H54 (cell line): ENCODE measurements around the gene ANKS6.

Experiments
- DNase-seq: peaks from one replicate; pipeline ENCODE4 v3.0.0; 2011; ENCODE audit warnings: low spot score, mixed read lengths; ENCODE audit not compliant: insufficient read length
- FAIRE-seq: peaks from 3 replicates; lab custom pipeline; 2011; peaks lifted over from hg19 to GRCh38; lab: Jason Lieb, UNC
- POLR2A ChIP-seq: IDR thresholded peaks from 2 replicates; pipeline ENCODE4 v1.6.1; 2011; ENCODE audit warnings: low read depth, mild to moderate bottlenecking, low read length

The ANKS6 gene

DNA sequence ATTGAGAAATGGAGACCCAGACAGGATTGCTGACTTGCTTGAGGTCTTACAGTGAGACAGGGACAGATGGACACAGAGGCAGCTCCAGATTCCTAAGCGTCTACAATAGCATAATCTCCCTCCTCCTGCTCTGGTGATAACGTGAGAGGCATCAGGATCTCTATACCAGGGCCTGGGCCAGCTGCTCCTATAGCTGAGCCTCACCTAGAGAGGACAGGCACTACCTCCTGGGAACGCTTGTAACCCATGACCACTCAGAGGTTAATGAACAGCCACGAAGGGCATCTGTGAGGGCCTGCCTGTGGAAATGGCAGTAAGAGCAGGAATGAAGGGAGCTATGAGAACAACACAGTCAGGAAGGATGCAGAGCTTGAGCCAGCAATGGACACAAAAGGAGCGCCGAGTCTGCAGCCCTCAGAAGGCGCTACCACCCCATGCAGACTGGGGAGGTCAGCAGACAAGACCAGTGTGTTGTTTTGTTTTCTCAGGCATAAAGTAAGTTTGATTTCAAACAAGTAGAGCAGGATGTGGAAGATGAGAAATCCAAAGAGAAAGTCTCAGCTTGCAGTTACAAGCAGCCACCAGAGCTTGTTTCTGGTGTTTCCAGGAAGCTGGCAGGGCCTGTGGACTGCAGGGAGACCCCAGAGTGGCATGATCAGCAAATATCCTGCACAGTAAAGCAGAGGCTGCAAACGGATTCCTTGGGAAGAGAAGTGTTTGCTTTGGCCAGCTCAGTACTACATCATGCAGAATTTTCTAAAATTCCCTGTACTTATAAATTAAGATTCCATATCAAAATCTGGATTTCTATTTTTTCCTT is 17.4 kb downstream of the ANKS6 start:
- FAIRE-seq (no peak), DNase-seq (no peak)
- no peak for TF ChIP-seq POLR2A

DNA sequence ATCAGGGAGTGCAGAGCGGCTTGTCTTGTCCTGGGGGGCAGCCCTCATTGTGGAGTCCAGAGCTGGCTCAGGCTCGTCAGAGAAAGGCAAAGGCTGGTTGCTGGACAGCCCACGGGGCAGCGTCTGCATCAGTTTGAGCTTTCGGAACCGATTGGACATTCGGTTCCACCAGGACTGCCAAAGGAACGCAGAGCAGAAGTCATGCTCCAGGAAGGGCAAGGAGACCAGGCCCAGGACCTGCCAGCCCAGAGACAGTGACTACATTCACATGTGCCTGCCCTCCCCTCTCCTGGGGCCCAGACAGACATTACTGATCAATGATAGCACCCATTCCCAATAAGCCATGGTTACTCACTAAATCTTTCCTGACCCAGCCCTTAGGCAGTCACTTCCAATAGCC is 18.1 kb downstream of the ANKS6 start:
- FAIRE-seq (no peak), DNase-seq (no peak)
- TF ChIP-seq POLR2A = no peak

DNA sequence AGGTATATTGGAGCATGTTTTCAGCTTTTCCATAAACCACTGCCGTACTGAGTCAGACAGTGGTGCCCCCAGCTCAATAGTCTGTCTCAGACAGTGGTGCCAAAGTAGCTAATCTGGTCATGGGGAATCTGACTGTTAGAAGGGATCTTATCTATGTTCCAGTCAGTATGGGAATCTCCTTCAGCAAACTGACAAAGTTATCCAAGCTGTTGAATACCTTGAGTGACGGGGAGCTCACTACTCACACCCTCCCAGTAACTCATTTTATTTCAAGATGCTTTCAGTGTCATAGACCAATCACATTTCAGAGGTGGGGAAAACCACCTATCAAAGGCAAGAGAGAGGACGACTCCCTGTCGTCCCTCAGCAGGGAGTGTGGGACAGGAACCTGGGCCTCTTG is 18.7 kb downstream of the ANKS6 start:
- FAIRE-seq (no peak), DNase-seq (no peak)
- no peak for TF ChIP-seq POLR2A

DNA sequence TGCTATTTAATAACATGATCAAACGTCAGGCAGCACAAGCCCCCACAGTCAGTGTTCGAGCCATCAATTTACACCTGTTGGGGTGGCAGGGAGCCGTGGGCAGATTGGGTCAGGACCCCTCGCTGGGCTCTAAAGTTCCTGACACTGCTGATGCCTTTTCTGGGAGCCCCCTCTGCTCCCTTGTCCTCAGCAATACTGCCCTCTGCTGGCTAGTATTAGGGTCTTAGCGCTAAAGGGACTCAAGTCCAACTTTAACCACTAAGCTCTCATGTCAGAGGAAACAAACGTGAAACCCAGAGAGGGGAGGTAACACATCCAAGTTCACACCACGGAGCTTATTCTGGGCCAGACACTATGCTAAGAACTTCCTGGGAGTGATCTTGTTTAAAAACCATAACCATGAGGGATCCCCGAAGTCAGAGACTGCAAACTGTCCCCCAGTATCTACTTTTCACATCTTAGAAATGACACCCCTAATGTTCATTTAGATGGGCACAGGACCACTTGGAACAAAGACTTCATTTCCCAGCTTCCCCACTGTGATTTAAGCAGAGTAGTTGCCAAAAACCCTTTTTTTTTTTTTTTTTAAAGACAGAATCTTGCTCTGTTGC is 20.4 kb downstream of the ANKS6 start:
- peak; percentile 50 for FAIRE-seq
- DNase-seq = peak; percentile 65
- no peak for TF ChIP-seq POLR2A

DNA sequence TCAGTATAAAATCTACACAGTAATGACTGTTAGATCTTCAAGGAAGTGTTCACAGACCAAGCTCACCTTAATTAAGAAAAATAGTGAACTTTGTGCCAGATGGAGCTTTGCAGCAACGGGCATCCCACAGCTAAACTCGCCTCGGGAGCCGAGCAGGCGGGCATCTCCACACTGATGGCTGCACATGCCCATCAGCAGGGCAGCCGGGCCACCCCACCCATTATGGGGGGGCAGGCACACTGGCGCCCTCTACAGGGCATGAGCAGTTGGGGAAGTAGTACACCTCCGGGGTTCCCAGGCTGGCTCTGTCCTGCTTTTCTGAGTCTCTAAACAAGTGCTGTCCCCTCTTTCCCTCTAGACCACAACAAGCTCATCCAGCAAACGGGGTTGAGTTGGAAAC is 21.6 kb downstream of the ANKS6 start:
- DNase-seq (peak; percentile 86), FAIRE-seq (no peak)
- no peak for TF ChIP-seq POLR2A

DNA sequence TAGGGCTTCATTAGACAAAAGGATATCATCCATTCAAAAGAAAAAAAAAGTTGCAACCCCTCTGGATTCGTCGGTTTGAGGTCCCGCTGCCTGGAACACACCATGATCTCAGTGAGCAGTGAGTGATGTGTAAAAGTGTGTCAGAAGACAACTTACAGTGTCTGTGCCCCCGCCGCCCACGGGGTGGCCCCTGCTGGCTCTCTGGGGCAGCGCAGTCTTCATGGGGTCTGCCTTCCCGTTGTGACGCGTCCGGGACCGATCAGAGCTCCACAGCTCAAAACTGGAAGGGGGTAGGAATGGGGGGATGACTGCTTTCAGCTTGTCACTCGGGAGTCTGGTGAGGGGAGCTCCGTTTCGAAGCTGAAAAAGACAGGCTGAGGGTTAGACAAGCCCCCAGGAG is 22.6 kb downstream of the ANKS6 start:
- FAIRE-seq = no peak
- DNase-seq = no peak
- no peak for TF ChIP-seq POLR2A

DNA sequence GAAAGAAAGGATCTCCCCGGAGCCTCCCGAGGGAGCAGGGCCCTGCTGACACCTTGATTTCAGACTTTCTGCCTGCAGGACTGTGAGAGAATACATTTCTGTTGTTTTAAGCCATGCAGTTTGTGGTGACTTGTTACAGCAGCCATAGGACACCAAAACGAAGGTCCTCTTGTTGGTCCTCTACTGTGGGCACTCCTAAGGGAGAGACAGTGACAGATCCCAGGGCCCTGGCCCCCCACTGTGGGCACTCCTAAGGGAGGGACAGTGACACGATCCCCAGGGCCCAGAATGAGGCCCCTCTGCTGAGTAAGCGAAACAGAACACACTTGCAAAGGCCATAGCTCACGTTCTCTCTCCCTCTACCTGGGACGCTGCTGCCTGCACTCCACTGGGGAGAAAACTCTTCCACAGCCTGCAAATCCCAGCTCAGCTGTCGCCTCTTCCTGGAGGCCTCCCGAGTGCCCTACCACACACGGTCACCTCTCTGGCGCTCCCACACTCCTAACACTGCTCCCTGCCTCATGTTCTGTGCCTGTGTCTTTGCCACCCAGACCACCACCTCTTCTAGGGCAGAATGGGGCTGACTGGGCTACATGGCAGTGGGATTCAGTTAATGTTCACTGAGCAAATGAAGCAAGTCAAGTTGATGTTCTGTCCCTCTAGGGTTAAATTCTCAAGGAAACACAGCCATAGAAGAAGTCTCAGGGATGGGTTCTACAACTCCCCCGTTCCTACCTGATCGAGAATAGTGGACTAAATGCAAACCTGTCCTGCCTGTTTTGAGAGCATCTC is 23.8 kb downstream of the ANKS6 start:
- DNase-seq (no peak), FAIRE-seq (no peak)
- TF ChIP-seq POLR2A = no peak

DNA sequence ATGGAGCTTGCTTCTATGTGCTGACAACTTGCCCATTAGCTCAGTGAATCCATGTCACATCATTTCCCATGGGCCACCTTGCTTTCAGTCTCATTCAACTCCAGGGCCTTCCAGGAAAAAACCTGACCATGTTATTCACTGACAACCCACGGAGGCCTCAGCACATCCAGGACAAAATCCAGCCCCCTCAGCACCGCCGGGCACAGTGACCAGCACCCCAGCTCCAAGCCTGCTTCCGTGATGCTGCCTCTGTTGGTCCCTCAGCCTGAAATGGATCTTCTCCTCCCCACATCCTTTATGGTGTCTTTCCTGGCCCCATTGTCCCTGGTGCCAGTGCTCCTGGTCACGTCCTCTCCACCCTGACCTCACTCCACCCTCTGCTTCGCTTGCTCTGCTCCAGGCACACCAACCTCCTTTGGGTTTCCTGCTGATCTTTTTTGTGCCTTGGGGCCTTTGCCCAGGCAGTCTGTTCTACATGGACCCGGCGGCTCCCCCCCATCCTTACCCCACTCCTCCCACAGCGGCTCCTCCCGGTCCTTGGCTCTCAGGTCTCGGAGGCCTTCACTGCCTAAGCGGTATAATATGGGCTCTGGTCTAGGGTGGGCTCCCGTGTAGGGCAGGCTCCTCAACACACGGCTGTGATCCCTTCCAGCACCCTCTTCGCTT is 25.0 kb downstream of the ANKS6 start:
- DNase-seq (no peak), FAIRE-seq (no peak)
- no peak for TF ChIP-seq POLR2A

DNA sequence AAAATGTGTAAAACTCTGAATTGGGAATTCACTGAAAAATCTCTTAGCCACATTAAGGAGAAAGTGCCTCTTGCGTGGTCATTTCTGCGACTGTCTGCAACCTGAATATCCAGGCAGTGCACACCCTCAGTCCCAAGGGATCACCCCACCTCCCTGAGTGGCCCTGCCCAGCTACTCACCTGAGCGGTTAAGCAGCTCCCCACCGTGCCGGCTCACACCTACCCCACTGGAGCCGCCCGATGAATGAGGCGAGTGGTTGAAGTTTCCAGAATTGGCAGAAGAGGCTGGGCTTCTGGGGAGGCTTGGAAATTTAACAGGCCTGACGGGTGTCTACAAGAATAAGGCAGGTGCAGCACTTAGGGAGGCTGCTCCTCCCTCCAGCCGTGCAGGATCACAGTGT is 25.6 kb downstream of the ANKS6 start:
- TF ChIP-seq POLR2A = no peak
- no peak for DNase-seq
- FAIRE-seq = no peak

DNA sequence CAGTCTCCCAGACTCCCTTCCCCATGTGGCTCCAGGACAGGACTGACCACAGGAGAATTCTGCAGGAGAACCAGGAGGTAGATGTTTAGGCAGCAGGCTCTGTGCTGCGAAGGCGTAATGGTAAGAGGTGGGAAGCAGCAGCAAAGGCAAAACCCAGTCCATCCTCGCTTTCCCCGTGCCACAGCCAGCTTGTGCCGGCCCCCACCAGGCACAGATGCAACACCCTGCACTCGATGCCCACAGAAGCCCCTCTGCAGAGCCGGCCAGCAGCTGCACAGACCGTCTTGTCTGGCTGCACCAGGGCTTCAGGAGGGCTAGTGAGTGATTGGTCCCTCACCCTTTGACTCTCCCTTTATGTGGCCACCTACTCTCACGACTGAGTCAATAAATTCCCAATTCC is 28.0 kb downstream of the ANKS6 start:
- TF ChIP-seq POLR2A = no peak
- FAIRE-seq (no peak), DNase-seq (no peak)

DNA sequence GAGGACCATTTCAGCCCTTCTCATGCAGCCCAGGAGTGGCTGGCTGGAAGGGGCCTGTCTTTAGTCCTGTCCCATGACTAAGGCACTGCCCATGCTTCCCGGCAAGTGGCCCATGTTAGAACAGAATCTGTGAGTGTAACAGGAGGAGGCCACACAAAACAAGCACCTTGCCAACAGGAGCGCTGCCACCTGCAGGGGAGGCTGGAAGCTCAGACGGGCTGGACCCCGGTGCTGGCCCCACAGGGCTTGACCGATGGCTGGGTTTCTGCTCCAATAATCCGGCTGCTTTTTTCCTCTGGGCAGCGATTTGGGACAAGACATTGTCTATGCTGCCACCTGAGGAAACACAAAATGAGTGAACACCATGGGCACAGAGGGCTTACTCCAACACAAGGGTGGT is 28.4 kb downstream of the ANKS6 start:
- no peak for TF ChIP-seq POLR2A
- FAIRE-seq = no peak
- DNase-seq = no peak

DNA sequence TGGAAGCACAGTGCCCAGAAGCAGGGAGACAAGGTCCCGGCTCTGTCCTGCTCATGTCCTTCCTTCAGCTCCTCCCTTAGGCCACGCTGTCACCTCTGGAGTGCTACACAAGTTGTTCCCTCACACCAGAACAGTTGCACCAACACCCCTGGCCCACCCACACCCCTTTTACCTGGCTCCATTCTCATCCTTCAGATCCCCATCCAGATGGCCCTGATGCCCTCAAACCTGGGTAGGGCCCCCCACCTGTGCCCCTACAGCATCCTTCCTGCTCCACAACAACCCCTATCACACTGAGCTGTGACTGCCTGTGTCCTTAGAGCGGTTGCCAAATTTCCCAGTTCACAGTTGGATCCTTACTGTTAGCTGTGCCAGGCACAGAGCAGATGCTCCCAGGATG is 29.2 kb downstream of the ANKS6 start:
- FAIRE-seq (no peak), DNase-seq (no peak)
- TF ChIP-seq POLR2A = no peak

DNA sequence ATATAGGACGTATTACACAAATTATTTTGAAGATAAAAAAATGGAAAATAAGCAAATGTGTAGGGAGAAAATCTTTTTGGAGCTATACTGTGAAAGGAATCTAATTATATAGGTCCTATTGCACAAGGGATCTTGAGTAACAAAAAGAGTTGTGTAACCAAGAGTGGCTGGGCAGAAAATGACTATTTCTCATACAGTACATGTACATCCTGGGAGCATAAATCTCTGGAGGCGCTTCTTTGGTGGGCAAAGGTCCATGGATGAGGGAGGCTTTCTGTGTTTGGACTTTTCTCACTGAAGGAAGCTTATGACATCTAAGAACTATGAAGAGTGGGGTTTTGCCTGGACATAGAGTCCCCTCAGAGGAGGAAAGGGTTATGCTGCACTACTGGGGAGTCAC is 29.8 kb downstream of the ANKS6 start:
- TF ChIP-seq POLR2A = no peak
- FAIRE-seq (no peak), DNase-seq (no peak)

DNA sequence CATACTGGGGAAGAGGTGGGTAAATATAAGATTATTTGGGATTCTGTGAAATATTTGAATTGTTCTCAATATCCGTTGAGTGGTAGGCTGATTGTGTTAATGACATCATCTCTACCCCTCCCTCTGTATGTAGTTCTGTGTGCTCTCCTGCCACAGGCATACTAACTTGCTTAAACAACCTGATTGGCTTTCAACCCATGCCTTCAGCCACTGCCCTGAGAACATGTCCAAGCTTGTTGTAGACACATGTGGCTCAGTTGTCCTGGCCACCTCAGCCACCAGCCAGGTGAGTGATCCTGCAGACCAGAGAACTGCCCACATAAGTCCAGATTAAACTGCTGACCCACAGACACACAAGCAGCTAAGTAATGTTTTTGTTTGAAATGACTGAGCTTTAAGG is 31.1 kb downstream of the ANKS6 start:
- TF ChIP-seq POLR2A = no peak
- FAIRE-seq (no peak), DNase-seq (no peak)
